DOHH2 (cell line): ENCODE measurements around the gene FGD6.

Experiments
- H3F3A ChIP-seq: fragments of 200-600 bp; sonication (generic), shearing (Covaris generic); 2 replicates; pipeline ENCODE4 v1.6.0; 2016; ENCODE audit warnings: antibody characterized with exemption, mild to moderate bottlenecking; ENCODE audit not compliant: control insufficient read depth, insufficient read depth
- H3K27ac ChIP-seq: fragments of 200-600 bp; sonication (generic); 2 replicates; pipeline ENCODE4 v1.5.1; 2014; ENCODE audit warnings: low read depth, mild to moderate bottlenecking, low read length, moderate library complexity
- H3K27me3 ChIP-seq: fragments of 200-600 bp; sonication (generic); 2 replicates; pipeline ENCODE4 v1.6.1; 2014; ENCODE audit warnings: mild to moderate bottlenecking, low read length, mixed read lengths; ENCODE audit not compliant: control insufficient read depth
- H3K36me3 ChIP-seq: fragments of 200-600 bp; sonication (generic); 2 replicates; pipeline ENCODE4 v1.6.1; 2014; ENCODE audit warnings: mild to moderate bottlenecking, low read length, moderate library complexity, mixed read lengths; ENCODE audit not compliant: control insufficient read depth
- H3K4me1 ChIP-seq: fragments of 200-600 bp; sonication (generic); 2 replicates; pipeline ENCODE4 v1.6.1; 2014; ENCODE audit warnings: mild to moderate bottlenecking, low read length, mixed read lengths; ENCODE audit not compliant: control insufficient read depth
- H3K4me2 ChIP-seq: fragments of 200-600 bp; sonication (generic); 2 replicates; pipeline ENCODE4 v1.6.0; 2014; ENCODE audit warnings: mild to moderate bottlenecking, low read length, moderate library complexity
- H3K4me3 ChIP-seq: fragments of 200-600 bp; sonication (generic); 2 replicates; pipeline ENCODE4 v1.5.1; 2014; ENCODE audit warnings: mild to moderate bottlenecking, low read length, mixed read lengths
- H3K79me2 ChIP-seq: fragments of 200-600 bp; sonication (generic); 2 replicates; pipeline ENCODE4 v1.6.1; 2014; ENCODE audit warnings: mild to moderate bottlenecking, low read length, mixed read lengths; ENCODE audit not compliant: control insufficient read depth
- H3K9me2 ChIP-seq: fragments of 200-600 bp; sonication (generic); replicated peaks from 2 replicates; pipeline ENCODE4 v1.6.1; 2014; ENCODE audit warnings: mild to moderate bottlenecking, low read length, mixed read lengths; ENCODE audit not compliant: control insufficient read depth
- H3K9me3 ChIP-seq: fragments of 200-600 bp; sonication (generic); 2 replicates; pipeline ENCODE4 v1.6.1; 2014; ENCODE audit warnings: antibody characterized with exemption, low read length, mixed read lengths; ENCODE audit not compliant: control insufficient read depth, insufficient read depth
- H4K20me1 ChIP-seq: fragments of 200-600 bp; sonication (generic); 2 replicates; pipeline ENCODE4 v1.6.0; 2014; ENCODE audit warnings: low read depth, mild to moderate bottlenecking, antibody characterized with exemption, low read length, moderate library complexity; ENCODE audit not compliant: control insufficient read depth, insufficient read depth
- EZH2phosphoT487 ChIP-seq: fragments of 200-600 bp; sonication (generic); IDR thresholded peaks from 2 replicates; pipeline ENCODE4 v1.6.1; 2017; ENCODE audit warnings: borderline replicate concordance, mild to moderate bottlenecking, antibody characterized with exemption, low read length, moderate library complexity, mixed read lengths
- TF ChIP-seq, protein P1 (sequence below): fragments of 200-600 bp; sonication (generic); IDR thresholded peaks from one replicate; pipeline ENCODE4 v1.5.1; 2014; ENCODE audit warnings: antibody characterized with exemption, mild to moderate bottlenecking, low read depth, low read length; ENCODE audit not compliant: poor library complexity, severe bottlenecking

FGD6 gene

DNA sequence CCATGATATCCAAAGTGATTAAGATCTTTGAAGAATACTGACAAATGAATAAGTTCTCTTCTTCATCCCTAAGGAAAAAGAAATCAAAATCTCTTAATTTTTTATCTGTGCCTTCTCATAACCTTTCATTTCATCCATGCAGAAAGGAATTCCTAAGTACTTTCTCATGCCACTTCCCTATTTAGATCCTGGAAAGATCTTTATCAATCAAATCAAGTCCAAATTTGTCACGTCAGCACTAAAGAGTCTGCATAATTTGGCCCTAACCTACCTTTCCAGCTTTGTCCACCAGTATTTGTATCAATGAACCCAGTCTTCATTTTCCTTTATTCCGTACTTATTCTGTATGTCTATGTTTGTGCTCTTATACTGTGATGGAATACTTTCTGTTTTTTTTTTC lies 41.5 kb upstream of the FGD6 start:
- Histone ChIP-seq H3K4me3 (no peak overlapping the region), H3F3A (no peaks in the 10 kb centered on the region; the same call in 1 of the 2 replicates), H3K36me3 (peaks cover 90% of the 10 kb centered on the region), H3K27me3 (no peaks in the 10 kb centered on the region), H3K27ac (no peak overlapping the region), H3K9me3 (no peaks in the 10 kb centered on the region), H3K9me2 (no peaks in the 10 kb centered on the region), H3K4me2 (no peak overlapping the region), H4K20me1 (no peaks in the 10 kb centered on the region), H3K4me1 (no peaks in the 10 kb centered on the region), H3K79me2 (peaks cover 27% of the 10 kb centered on the region)
- TF ChIP-seq, protein P1, sequence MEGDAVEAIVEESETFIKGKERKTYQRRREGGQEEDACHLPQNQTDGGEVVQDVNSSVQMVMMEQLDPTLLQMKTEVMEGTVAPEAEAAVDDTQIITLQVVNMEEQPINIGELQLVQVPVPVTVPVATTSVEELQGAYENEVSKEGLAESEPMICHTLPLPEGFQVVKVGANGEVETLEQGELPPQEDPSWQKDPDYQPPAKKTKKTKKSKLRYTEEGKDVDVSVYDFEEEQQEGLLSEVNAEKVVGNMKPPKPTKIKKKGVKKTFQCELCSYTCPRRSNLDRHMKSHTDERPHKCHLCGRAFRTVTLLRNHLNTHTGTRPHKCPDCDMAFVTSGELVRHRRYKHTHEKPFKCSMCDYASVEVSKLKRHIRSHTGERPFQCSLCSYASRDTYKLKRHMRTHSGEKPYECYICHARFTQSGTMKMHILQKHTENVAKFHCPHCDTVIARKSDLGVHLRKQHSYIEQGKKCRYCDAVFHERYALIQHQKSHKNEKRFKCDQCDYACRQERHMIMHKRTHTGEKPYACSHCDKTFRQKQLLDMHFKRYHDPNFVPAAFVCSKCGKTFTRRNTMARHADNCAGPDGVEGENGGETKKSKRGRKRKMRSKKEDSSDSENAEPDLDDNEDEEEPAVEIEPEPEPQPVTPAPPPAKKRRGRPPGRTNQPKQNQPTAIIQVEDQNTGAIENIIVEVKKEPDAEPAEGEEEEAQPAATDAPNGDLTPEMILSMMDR, result no peak
- no peak for TF ChIP-seq EZH2phosphoT487

DNA sequence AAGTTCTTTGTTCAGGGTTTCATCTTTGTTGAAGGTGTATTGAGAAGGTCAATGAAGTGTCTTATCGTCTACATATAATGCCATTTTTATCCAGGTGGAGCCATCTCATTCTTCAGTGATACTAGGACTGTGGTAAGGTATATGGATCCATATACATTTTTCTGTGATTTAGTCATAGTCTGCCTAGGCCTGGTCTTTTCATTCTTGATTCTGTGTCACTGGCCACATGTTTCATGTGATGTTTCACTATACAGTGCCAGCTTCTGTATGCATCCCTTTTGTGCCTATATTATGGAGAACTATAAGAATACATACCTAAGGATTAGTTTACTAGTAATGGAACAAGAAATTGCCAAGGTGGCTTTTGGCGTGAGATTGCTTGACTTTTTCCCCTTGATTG lies 40.9 kb upstream of the FGD6 start:
- Histone ChIP-seq H3K9me3 (no peaks in the 10 kb centered on the region), H3K36me3 (peaks cover 89% of the 10 kb centered on the region), H3K4me1 (no peaks in the 10 kb centered on the region), H4K20me1 (no peaks in the 10 kb centered on the region), H3F3A (no peaks in the 10 kb centered on the region; the same call in 1 of the 2 replicates), H3K4me3 (no peak overlapping the region), H3K27me3 (no peaks in the 10 kb centered on the region), H3K4me2 (no peak overlapping the region), H3K79me2 (peaks cover 29% of the 10 kb centered on the region), H3K27ac (no peak overlapping the region), H3K9me2 (no peaks in the 10 kb centered on the region)
- TF ChIP-seq EZH2phosphoT487, result no peak
- TF ChIP-seq, protein P1, result no peak

DNA sequence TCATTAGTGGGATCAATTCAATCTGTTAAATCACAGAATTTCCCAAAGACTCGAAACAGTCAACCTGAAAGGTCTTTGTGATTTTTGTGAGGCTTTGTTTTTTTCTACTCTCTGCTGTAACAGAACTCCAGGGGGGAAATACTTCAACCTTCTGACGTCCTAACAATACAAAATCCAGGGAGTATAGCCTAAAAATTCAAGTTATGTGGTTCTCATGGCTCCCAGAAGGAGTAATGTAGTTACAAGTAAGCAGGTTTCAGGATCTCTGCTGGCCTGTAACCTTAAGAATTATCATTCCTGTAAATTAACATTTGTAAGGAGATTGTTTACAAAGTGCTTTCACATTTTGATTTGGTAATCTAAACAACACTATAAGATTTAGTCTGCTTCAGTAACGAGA lies 40.3 kb upstream of the FGD6 start:
- no peak overlapping the region for H3K4me2 ChIP-seq
- H3K27me3 ChIP-seq, result no peaks in the 10 kb centered on the region
- no peak overlapping the region for H3K27ac ChIP-seq
- H3K9me2 ChIP-seq, result no peaks in the 10 kb centered on the region
- no peak for TF ChIP-seq EZH2phosphoT487
- TF ChIP-seq, protein P1, result no peak
- peaks cover 89% of the 10 kb centered on the region for H3K36me3 ChIP-seq
- no peaks in the 10 kb centered on the region for H3K9me3 ChIP-seq
- H3F3A ChIP-seq, result no peaks in the 10 kb centered on the region; the same call in 1 of the 2 replicates
- peaks cover 24% of the 10 kb centered on the region for H3K79me2 ChIP-seq
- H4K20me1 ChIP-seq, result no peaks in the 10 kb centered on the region
- H3K4me3 ChIP-seq, result no peak overlapping the region
- H3K4me1 ChIP-seq, result no peaks in the 10 kb centered on the region
